H1 (cell line): ENCODE measurements around the gene DNAJB11. TPM values are rescaled to one million over a fixed set of nuclear protein-coding genes. Genes with fewer than 3 reads are reported as not detected.

Experiments
- CTCF ChIA-PET: fragments of 300-600 bp; sonication (Branson Sonifier 250); formaldehyde crosslinking; loops from one replicate; lab custom pipeline; 2021; ENCODE audit not compliant: partially characterized antibody; lab: Charles Lee
- POLR2A ChIA-PET: fragments of 300-600 bp; sonication (Branson Sonifier 250); formaldehyde crosslinking; loops from one replicate; lab custom pipeline; 2021; ENCODE audit warnings: inconsistent platforms; ENCODE audit not compliant: partially characterized antibody; lab: Charles Lee
- DNase-seq, 2 experiments: peaks; one replicate each; pipeline versions ENCODE4 v3.0.0 to v3.0.0-alpha.2; 2010 to 2022; ENCODE audit warnings: low spot score in 2 of 2, low read depth in 1 of 2, mixed read lengths in 1 of 2
- FAIRE-seq: peaks from 2 replicates; lab custom pipeline; 2011; peaks lifted over from hg19 to GRCh38; lab: Jason Lieb, UNC
- H2AFZ ChIP-seq: 2 replicates; pipeline ENCODE4 v1.8.1; 2012; ENCODE audit warnings: low read length, inconsistent platforms
- H2AK5ac ChIP-seq: 2 replicates; pipeline ENCODE4 v1.6.1; 2013; ENCODE audit warnings: low read depth, low read length
- H2BK120ac ChIP-seq: replicated peaks from 2 replicates; pipeline ENCODE3; 2013; ENCODE audit warnings: low read depth, low read length, inconsistent platforms
- H2BK12ac ChIP-seq: 2 replicates; pipeline ENCODE4 v1.6.1; 2013; ENCODE audit warnings: low read depth, low read length
- H2BK15ac ChIP-seq: 2 replicates; pipeline ENCODE4 v1.6.1; 2013; ENCODE audit warnings: low read length
- H2BK20ac ChIP-seq: 2 replicates; pipeline ENCODE4 v1.6.1; 2013; ENCODE audit warnings: low read length
- H2BK5ac ChIP-seq: 2 replicates; pipeline ENCODE4 v1.6.1; 2013; ENCODE audit warnings: low read depth, low read length
- H3K14ac ChIP-seq: 2 replicates; pipeline ENCODE4 v1.6.1; 2013; ENCODE audit warnings: inconsistent platforms; ENCODE audit not compliant: insufficient read length
- H3K18ac ChIP-seq: 2 replicates; pipeline ENCODE4 v1.6.1; 2013; ENCODE audit warnings: low read length; ENCODE audit errors: extremely low read depth
- H3K23ac ChIP-seq: 2 replicates; pipeline ENCODE4 v1.6.1; 2013; ENCODE audit warnings: inconsistent platforms; ENCODE audit not compliant: insufficient read length
- H3K23me2 ChIP-seq: 2 replicates; pipeline ENCODE4 v1.6.1; 2013; ENCODE audit warnings: low read depth, low read length
- H3K27ac ChIP-seq: 2 replicates; pipeline ENCODE4 v1.6.1; 2011; ENCODE audit warnings: low read depth, low read length, inconsistent platforms
- H3K27me3 ChIP-seq, 4 experiments: replicated peaks in 1 of 4; 1 replicate in 1 of 4; 2 replicates in 3 of 4; pipeline versions ENCODE4 v1.6.1 to v1.8.1; 2011 to 2013; ENCODE audit warnings: low read length in 3 of 4, mild to moderate bottlenecking in 3 of 4, inconsistent platforms in 2 of 4, mixed read lengths in 2 of 4, moderate library complexity in 1 of 4; ENCODE audit not compliant: control insufficient read depth in 3 of 4, insufficient read depth in 3 of 4; ENCODE audit errors: extremely low read depth in 1 of 4
- H3K36me3 ChIP-seq, 4 experiments: 2 replicates each; pipeline versions ENCODE4 v1.6.1 to v1.8.1; 2011 to 2013; ENCODE audit warnings: mild to moderate bottlenecking in 4 of 4, low read length in 3 of 4, moderate library complexity in 2 of 4, control low read depth in 1 of 4, inconsistent platforms in 1 of 4; ENCODE audit not compliant: insufficient read depth in 4 of 4, control insufficient read depth in 2 of 4
- H3K4ac ChIP-seq: replicated peaks from 2 replicates; pipeline ENCODE3; 2013; ENCODE audit warnings: low read length, low read depth, mixed read lengths, inconsistent platforms; ENCODE audit not compliant: insufficient read length
- H3K4me1 ChIP-seq, 4 experiments: replicated peaks in 1 of 4; 1 replicate in 1 of 4; 2 replicates in 3 of 4; pipeline versions ENCODE4 v1.6.1 to v1.8.1; 2011 to 2013; ENCODE audit warnings: low read length in 3 of 4, inconsistent platforms in 2 of 4, mixed read lengths in 1 of 4; ENCODE audit not compliant: insufficient read depth in 4 of 4, control insufficient read depth in 3 of 4
- H3K4me2 ChIP-seq, 2 experiments: 2 replicates each; pipeline versions ENCODE4 v1.6.1 to v1.8.1; 2011 to 2013; ENCODE audit warnings: low read depth in 2 of 2, low read length in 2 of 2, control low read depth in 1 of 2, inconsistent platforms in 1 of 2, mild to moderate bottlenecking in 1 of 2; ENCODE audit not compliant: insufficient read depth in 1 of 2
- H3K4me3 ChIP-seq, 4 experiments: fragments of 200-600, 300-600 bp in 1 of 4; sonication (generic), shearing (Covaris generic), sonication (Bioruptor Twin) in 1 of 4; 2 replicates each; pipeline versions ENCODE4 v1.5.1 to v1.8.1; 2011 to 2016; ENCODE audit warnings: low read length in 4 of 4, low read depth in 3 of 4, control low read depth in 2 of 4, inconsistent platforms in 2 of 4, mild to moderate bottlenecking in 2 of 4, mixed read lengths in 1 of 4, moderate library complexity in 1 of 4; ENCODE audit not compliant: insufficient read depth in 2 of 4; ENCODE audit errors: extremely low read depth in 1 of 4
- H3K56ac ChIP-seq: replicated peaks from 2 replicates; pipeline ENCODE3; 2013; ENCODE audit warnings: low read depth, mild to moderate bottlenecking, mixed read lengths, low read length, inconsistent platforms; ENCODE audit not compliant: insufficient read length
- H3K79me1 ChIP-seq: 2 replicates; pipeline ENCODE4 v1.6.1; 2013; ENCODE audit warnings: low read depth, low read length, control low read depth
- H3K79me2 ChIP-seq, 2 experiments: 2 replicates each; pipeline versions ENCODE4 v1.6.1 to v1.8.1; 2012 to 2013; ENCODE audit warnings: low read length in 2 of 2, mild to moderate bottlenecking in 2 of 2, inconsistent platforms in 1 of 2; ENCODE audit not compliant: insufficient read depth in 2 of 2, control insufficient read depth in 1 of 2
- H3K9ac ChIP-seq, 4 experiments: replicated peaks in 1 of 4; 1 replicate in 1 of 4; 2 replicates in 3 of 4; pipeline versions ENCODE4 v1.6.1 to v1.8.1; 2011 to 2013; ENCODE audit warnings: low read depth in 3 of 4, low read length in 3 of 4, control low read depth in 2 of 4, mild to moderate bottlenecking in 2 of 4, moderate library complexity in 2 of 4, inconsistent platforms in 1 of 4; ENCODE audit errors: extremely low read depth in 1 of 4
- H3K9me3 ChIP-seq, 2 experiments: 2 replicates each; pipeline versions ENCODE4 v1.6.1 to v1.8.1; 2012 to 2013; ENCODE audit warnings: mild to moderate bottlenecking in 2 of 2, moderate library complexity in 2 of 2, control low read depth in 1 of 2, inconsistent platforms in 1 of 2, low read depth in 1 of 2, low read length in 1 of 2, mixed read lengths in 1 of 2; ENCODE audit not compliant: insufficient read depth in 2 of 2
- H4K20me1 ChIP-seq, 2 experiments: replicated peaks in 1 of 2; 2 replicates each; pipeline versions ENCODE3 to v1.8.1; 2011 to 2013; ENCODE audit warnings: inconsistent platforms in 2 of 2, low read length in 2 of 2, mild to moderate bottlenecking in 1 of 2; ENCODE audit not compliant: insufficient read depth in 2 of 2, control insufficient read depth in 1 of 2
- H4K5ac ChIP-seq: 2 replicates; pipeline ENCODE4 v1.6.1; 2013; ENCODE audit warnings: low read length, low read depth, mixed read lengths, inconsistent platforms; ENCODE audit not compliant: insufficient read length
- H4K8ac ChIP-seq: 2 replicates; pipeline ENCODE4 v1.8.0; 2013; ENCODE audit warnings: mild to moderate bottlenecking, moderate library complexity, low read length, inconsistent platforms; ENCODE audit not compliant: insufficient read depth; ENCODE audit errors: extremely low read depth
- H4K91ac ChIP-seq: replicated peaks from 2 replicates; pipeline ENCODE3; 2013; ENCODE audit warnings: low read length, mixed read lengths, inconsistent platforms; ENCODE audit not compliant: insufficient read length
- ATF2 ChIP-seq: IDR thresholded peaks from 2 replicates; pipeline ENCODE4 v1.6.1; 2012; ENCODE audit warnings: low read length, inconsistent platforms
- HDAC6 ChIP-seq: IDR thresholded peaks from one replicate; pipeline ENCODE4 v1.7.1; 2012; ENCODE audit warnings: low read depth, mild to moderate bottlenecking, inconsistent platforms, low read length, moderate library complexity
- JUND ChIP-seq: IDR thresholded peaks from 2 replicates; pipeline ENCODE4 v1.6.1; 2011; ENCODE audit warnings: mild to moderate bottlenecking, improper control_type of control experiment, low read length
- POLR2AphosphoS5 ChIP-seq: IDR thresholded peaks from 2 replicates; pipeline ENCODE4 v1.6.1; 2011; ENCODE audit warnings: low read depth, low read length
- RXRA ChIP-seq: IDR thresholded peaks from 2 replicates; pipeline ENCODE4 v1.6.1; 2011; ENCODE audit warnings: low read depth, mild to moderate bottlenecking, low read length, moderate library complexity; ENCODE audit not compliant: insufficient read depth
- SIN3A ChIP-seq, 2 experiments: IDR thresholded peaks in 1 of 2; conservative IDR thresholded peaks in 1 of 2; 2 replicates each; pipeline ENCODE4 v1.6.1; 2011 to 2012; ENCODE audit warnings: low read length in 2 of 2, improper control_type of control experiment in 1 of 2, low read depth in 1 of 2, mild to moderate bottlenecking in 1 of 2
- SIX5 ChIP-seq: IDR thresholded peaks from 2 replicates; pipeline ENCODE4 v1.6.1; 2011; ENCODE audit warnings: mild to moderate bottlenecking, low read depth, low read length
- SP2 ChIP-seq: IDR thresholded peaks from 2 replicates; pipeline ENCODE4 v1.6.1; 2012; ENCODE audit warnings: mild to moderate bottlenecking, low read length, inconsistent platforms
- TBP ChIP-seq: IDR thresholded peaks from 2 replicates; pipeline ENCODE4 v1.6.1; 2011; ENCODE audit warnings: low read depth, low read length, improper control_type of control experiment
- WGBS, 2 experiments: shearing (Covaris generic) in 1 of 2; methylation state at CpG; one replicate each; pipeline versions ENCODE4 v1.1.6 to v1.1.7; 2013 to 2015; ENCODE audit warnings: low lambda C conversion rate in 2 of 2, mixed read lengths in 2 of 2, inconsistent platforms in 1 of 2, low coverage in 1 of 2, missing lambda C conversion rate in 1 of 2; ENCODE audit not compliant: insufficient replicate concordance in 2 of 2, insufficient coverage in 1 of 2, insufficient read length in 1 of 2; ENCODE audit errors: extremely low coverage in 1 of 2, missing lambda C conversion rate in 1 of 2; 5-methylcytosine and 5-hydroxymethylcytosine counted together
- polyA plus RNA-seq, 7 experiments: library from polyadenylated mRNA; depleted of rRNA in 3 of 7; stranded (reverse) in 5 of 7; unstranded in 2 of 7; fragments of >200 nt in 5 of 7; fragments of 200-250 nt in 2 of 7; gene quantifications; 1 replicate in 5 of 7; 2 replicates in 1 of 7; 4 replicates in 1 of 7; pipeline versions ENCODE4 v1.2.1 to v1.2.3, GENCODE V29; 2011 to 2013; ENCODE audit warnings: missing spikeins in 2 of 7, mixed read lengths in 2 of 7
- total RNA-seq: library from RNA; stranded (reverse); fragmentation: NEBNext Ultra II Directional; extraction: Animal tissue kit (Norgen Biotek cat#: 25700); gene quantifications from 2 replicates; pipeline ENCODE4 v1.2.1, GENCODE V29; 2021

Gene DNAJB11
- total and polyA plus RNA-seq, 2 of the 8 experiments (the other 6 are each of a cell fraction or from before 2014, with no cell fraction given): 14.6 to 63.9 TPM

- no peak overlapping the region for H3K14ac ChIP-seq
- no peak overlapping the region for H3K56ac ChIP-seq
- no peaks in the 10 kb centered on the region for H3K23me2 ChIP-seq
- 0 out of 2 replicates have a peak overlapping the region, but pooled peaks have one; percentile 12 for H2BK12ac ChIP-seq
- H3K36me3 ChIP-seq: no peaks in the 10 kb centered on the region
- ChIA-PET CTCF (interaction anchor here (0.6 to 12.9 kb wide), 43 partner anchors 11 to 917 kb away, joined by 3 to 333 read pairs (median 5); partner anchors contain the start of genes DNAJB11 and HRG), POLR2A (interaction anchor here (1.2 to 6.2 kb wide), 7 partner anchors 11 to 176 kb away, joined by 3 to 87 read pairs (median 4); partner anchors contain the start of genes DNAJB11 and EIF4A2)
- no peak overlapping the region for H4K8ac ChIP-seq
- no peaks in the 10 kb centered on the region for H4K20me1 ChIP-seq
- no peak overlapping the region for H3K4ac ChIP-seq
- 85% methylated on average over 6 of the region's 6 CpGs; no CpG with 5 or more reads in 1 of the 2 experiments for WGBS, 2 experiments
- no peak overlapping the region for H3K27ac ChIP-seq
- no peak overlapping the region for H3K18ac ChIP-seq
- no peak overlapping the region for H4K5ac ChIP-seq
- DNase-seq (no peak), FAIRE-seq (no peak)
- TF ChIP-seq HDAC6: no peak
- no peak for TF ChIP-seq SIN3A (conservative IDR thresholded peaks at IDR 0.05 in 1 of 2, IDR thresholded peaks at IDR 0.05 in 1 of 2; ENCODE audit: low read depth in 1 of 2, low read length in 2 of 2)
- no peak for TF ChIP-seq JUND
- no peak for TF ChIP-seq SIX5
- TF ChIP-seq ATF2: no peak
- no peak for TF ChIP-seq SP2
- no peak for TF ChIP-seq POLR2AphosphoS5
- TF ChIP-seq TBP: no peak
- TF ChIP-seq RXRA: no peak
- H2AFZ ChIP-seq: no peak overlapping the region
- no peak overlapping the region for H3K4me2 ChIP-seq
- H2BK120ac ChIP-seq: no peak overlapping the region
- H3K9ac ChIP-seq: no peak overlapping the region
- no peak overlapping the region for H2AK5ac ChIP-seq
- no peak overlapping the region for H4K91ac ChIP-seq
- H3K23ac ChIP-seq: no peak overlapping the region
- no peak overlapping the region for H3K4me3 ChIP-seq
- H3K79me1 ChIP-seq: no peaks in the 10 kb centered on the region
- H3K9me3 ChIP-seq: no peaks in the 10 kb centered on the region
- H3K4me1 ChIP-seq: peaks cover 0 to 7% (median 6%) of the 10 kb centered on the region in 4 experiments; a peak in 6 of 7 replicates
- H2BK15ac ChIP-seq: no peak overlapping the region
- no peaks in the 10 kb centered on the region for H3K79me2 ChIP-seq
- no peaks in the 10 kb centered on the region; a peak in 1 of 7 replicates for H3K27me3 ChIP-seq
- H2BK5ac ChIP-seq: no peak overlapping the region
- H2BK20ac ChIP-seq: no peak overlapping the region
These were observed 43.7 kb downstream of the DNAJB11 start for GRCh38 chr3:186614266-186614596.
